GM23338 (cell line): Measurements from ENCODE around the gene RASL12. TPM values are rescaled to one million over a fixed set of nuclear protein-coding genes. Genes with fewer than 3 reads are reported as not detected.
"Not testable (repeated sequence)": the region's sequence is repeated elsewhere in the genome, so short reads cannot be mapped to it uniquely, and the experiment has no call there.

ENCODE experiments used
- ATAC-seq: fragments of 200-7000 bp; cut with Tn5 transposase; 3 replicates; pipeline ENCODE4 v1.9.1; 2020
- DNase-seq: peaks from one replicate; pipeline ENCODE4 v3.0.0-alpha.2; 2015; ENCODE audit warnings: low spot score
- H2AFZ ChIP-seq: fragments of 200-600 bp; sonication (generic); 2 replicates; pipeline ENCODE4 v1.8.0; 2016; ENCODE audit warnings: antibody characterized with exemption, mild to moderate bottlenecking, moderate library complexity
- H3F3A ChIP-seq: fragments of 200-600 bp; sonication (generic); replicated peaks from 2 replicates; pipeline ENCODE4 v1.8.0; 2017; ENCODE audit warnings: antibody characterized with exemption, mixed run types, low read depth
- H3K27ac ChIP-seq: fragments of 200-600 bp; sonication (generic); 2 replicates; pipeline ENCODE4 v1.6.1; 2016; ENCODE audit warnings: low read depth
- H3K27me3 ChIP-seq: fragments of 200-600 bp; sonication (generic); 2 replicates; pipeline ENCODE4 v1.8.0; 2016; ENCODE audit warnings: mild to moderate bottlenecking, mixed run types, moderate library complexity; ENCODE audit not compliant: insufficient read depth
- H3K36me3 ChIP-seq: fragments of 200-600 bp; sonication (generic); 2 replicates; pipeline ENCODE4 v1.8.0; 2016; ENCODE audit warnings: mild to moderate bottlenecking; ENCODE audit not compliant: insufficient read depth
- H3K4me1 ChIP-seq: fragments of 200-600 bp; sonication (generic); 2 replicates; pipeline ENCODE4 v1.8.0; 2016; ENCODE audit warnings: mild to moderate bottlenecking, moderate library complexity; ENCODE audit not compliant: insufficient read depth
- H3K4me2 ChIP-seq: fragments of 200-600 bp; sonication (generic); 2 replicates; pipeline ENCODE4 v1.7.1; 2017; ENCODE audit warnings: mixed run types
- H3K4me3 ChIP-seq: fragments of 200-600 bp; sonication (generic); 2 replicates; pipeline ENCODE4 v1.6.1; 2016; ENCODE audit warnings: mixed run types
- H3K79me2 ChIP-seq: fragments of 200-600 bp; sonication (generic); replicated peaks from 2 replicates; pipeline ENCODE4 v1.8.0; 2017; ENCODE audit warnings: mild to moderate bottlenecking; ENCODE audit not compliant: insufficient read depth
- H3K9me2 ChIP-seq: fragments of 200-600 bp; sonication (generic); 2 replicates; pipeline ENCODE4 v1.8.0; 2017; ENCODE audit not compliant: insufficient read depth
- H4K20me1 ChIP-seq: fragments of 200-600 bp; sonication (generic); replicated peaks from 2 replicates; pipeline ENCODE4 v1.8.0; 2017; ENCODE audit warnings: mild to moderate bottlenecking; ENCODE audit not compliant: insufficient read depth
- H3K27ac Mint-ChIP-seq: 2 replicates; pipeline ENCODE4 v1.8.0; 2020; ENCODE audit warnings: inconsistent platforms, mild to moderate bottlenecking, moderate library complexity, mixed read lengths
- H3K27me3 Mint-ChIP-seq: 3 replicates; pipeline ENCODE4 v1.8.0; 2022; ENCODE audit warnings: low read depth, mild to moderate bottlenecking, moderate library complexity, mixed read lengths, inconsistent platforms; ENCODE audit not compliant: insufficient read depth, poor library complexity
- H3K36me3 Mint-ChIP-seq: 3 replicates; pipeline ENCODE4 v1.8.0; 2021; ENCODE audit warnings: low read depth, mild to moderate bottlenecking, inconsistent platforms, moderate library complexity, mixed read lengths
- H3K4me1 Mint-ChIP-seq: 3 replicates; pipeline ENCODE4 v1.8.0; 2020; ENCODE audit warnings: mild to moderate bottlenecking, inconsistent platforms, mixed read lengths
- H3K4me3 Mint-ChIP-seq: 3 replicates; pipeline ENCODE4 v1.8.0; 2021; ENCODE audit warnings: moderate library complexity, mild to moderate bottlenecking, inconsistent platforms, mixed read lengths
- H3K9me3 Mint-ChIP-seq: 3 replicates; pipeline ENCODE4 v1.8.0; 2020; ENCODE audit warnings: moderate library complexity, mild to moderate bottlenecking, inconsistent platforms, mixed read lengths
- JUNB ChIP-seq: IDR thresholded peaks from one replicate; pipeline ENCODE4 v1.6.1; 2016; ENCODE audit warnings: antibody characterized with exemption; ENCODE audit not compliant: unreplicated experiment
- ZNF114 ChIP-seq: fragments of 250-450 bp; sonication (Bioruptor Pico); IDR thresholded peaks from 2 replicates; pipeline ENCODE4 v1.5.0; 2020; ENCODE audit warnings: mild to moderate bottlenecking, moderate library complexity
- ZNF331 ChIP-seq: fragments of 250-450 bp; sonication (Bioruptor Pico); IDR thresholded peaks from 2 replicates; pipeline ENCODE4 v1.5.0; 2020; ENCODE audit warnings: low read depth, mild to moderate bottlenecking, moderate library complexity
- polyA plus RNA-seq: library from polyadenylated mRNA; unstranded; fragments of >200 nt; fragmentation: Nextera tagmentation; extraction: Ambion mirVana; gene quantifications from 2 replicates; pipeline ENCODE4 v1.2.1, GENCODE V29; 2016
- total RNA-seq: library from RNA; depleted of rRNA; stranded (reverse); fragments of >200 nt; shearing (Covaris generic); gene quantifications from 2 replicates; pipeline ENCODE4 v1.2.3, GENCODE V29; 2014
- TF ChIP-seq, protein P1 (sequence below): IDR thresholded peaks from 2 replicates; pipeline ENCODE4 v1.6.1; 2016; ENCODE audit warnings: antibody characterized with exemption
- TF ChIP-seq, protein P2 (sequence below), 2 experiments: fragments of 200-600 bp in 1 of 2; sonication (generic) in 1 of 2; conservative IDR thresholded peaks; 2 replicates each; pipeline versions ENCODE4 v1.5.1 to v1.6.1; 2016 to 2017; ENCODE audit warnings: antibody characterized with exemption in 2 of 2, low read depth in 2 of 2, mild to moderate bottlenecking in 2 of 2, moderate library complexity in 1 of 2

RASL12 gene
- total and polyA plus RNA-seq, 2 experiments from 2014 or later, result 4.5 to 27.7 TPM

DNA sequence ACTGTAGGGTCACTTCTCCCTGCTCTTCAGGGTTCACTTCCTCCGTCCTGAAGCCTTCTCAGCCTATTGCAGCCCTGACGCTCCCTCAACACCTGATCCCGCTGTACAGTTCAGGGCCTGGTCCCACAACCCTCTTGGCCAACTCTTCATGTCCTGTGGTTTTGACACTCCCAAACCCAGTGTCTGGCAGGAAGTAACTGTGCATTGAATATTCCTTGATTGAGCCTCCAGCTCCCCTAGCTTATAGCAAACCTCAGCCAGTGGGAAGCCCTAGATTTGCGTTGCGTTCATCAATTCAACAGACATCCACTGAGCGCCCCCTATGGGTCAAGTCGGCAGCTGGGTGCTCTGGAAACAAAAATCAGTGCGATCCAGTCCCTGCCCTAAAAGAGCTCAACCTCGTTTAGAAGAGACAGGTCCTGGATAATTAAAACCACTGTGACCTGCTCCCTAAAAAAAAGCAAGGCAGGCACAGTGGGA lies 33.7 kb upstream of the RASL12 start:
- no peaks in the 10 kb centered on the region for H3K9me3 Mint-ChIP-seq
- Histone ChIP-seq H3K9me2 (no peaks in the 10 kb centered on the region), H4K20me1 (no peaks in the 10 kb centered on the region; the same call in 1 of the 2 replicates), H2AFZ (peak overlapping the region; percentile 88), H3K79me2 (no peaks in the 10 kb centered on the region), H3K4me3 (peak overlapping the region; percentile 66), H3F3A (no peaks in the 10 kb centered on the region), H3K4me1 (peaks cover 5% of the 10 kb centered on the region; the same call in 1 of the 2 replicates), H3K27me3 (peaks cover 13% of the 10 kb centered on the region), H3K36me3 (no peaks in the 10 kb centered on the region), H3K4me2 (peak overlapping the region; percentile 86), H3K27ac (no peak overlapping the region; the same call in 1 of the 2 replicates)
- peaks cover 4% of the 10 kb centered on the region; the same call in 1 of the 3 replicates for H3K4me1 Mint-ChIP-seq
- TF ChIP-seq, protein P1, sequence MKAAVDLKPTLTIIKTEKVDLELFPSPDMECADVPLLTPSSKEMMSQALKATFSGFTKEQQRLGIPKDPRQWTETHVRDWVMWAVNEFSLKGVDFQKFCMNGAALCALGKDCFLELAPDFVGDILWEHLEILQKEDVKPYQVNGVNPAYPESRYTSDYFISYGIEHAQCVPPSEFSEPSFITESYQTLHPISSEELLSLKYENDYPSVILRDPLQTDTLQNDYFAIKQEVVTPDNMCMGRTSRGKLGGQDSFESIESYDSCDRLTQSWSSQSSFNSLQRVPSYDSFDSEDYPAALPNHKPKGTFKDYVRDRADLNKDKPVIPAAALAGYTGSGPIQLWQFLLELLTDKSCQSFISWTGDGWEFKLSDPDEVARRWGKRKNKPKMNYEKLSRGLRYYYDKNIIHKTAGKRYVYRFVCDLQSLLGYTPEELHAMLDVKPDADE, result no peak
- TF ChIP-seq, protein P2, sequence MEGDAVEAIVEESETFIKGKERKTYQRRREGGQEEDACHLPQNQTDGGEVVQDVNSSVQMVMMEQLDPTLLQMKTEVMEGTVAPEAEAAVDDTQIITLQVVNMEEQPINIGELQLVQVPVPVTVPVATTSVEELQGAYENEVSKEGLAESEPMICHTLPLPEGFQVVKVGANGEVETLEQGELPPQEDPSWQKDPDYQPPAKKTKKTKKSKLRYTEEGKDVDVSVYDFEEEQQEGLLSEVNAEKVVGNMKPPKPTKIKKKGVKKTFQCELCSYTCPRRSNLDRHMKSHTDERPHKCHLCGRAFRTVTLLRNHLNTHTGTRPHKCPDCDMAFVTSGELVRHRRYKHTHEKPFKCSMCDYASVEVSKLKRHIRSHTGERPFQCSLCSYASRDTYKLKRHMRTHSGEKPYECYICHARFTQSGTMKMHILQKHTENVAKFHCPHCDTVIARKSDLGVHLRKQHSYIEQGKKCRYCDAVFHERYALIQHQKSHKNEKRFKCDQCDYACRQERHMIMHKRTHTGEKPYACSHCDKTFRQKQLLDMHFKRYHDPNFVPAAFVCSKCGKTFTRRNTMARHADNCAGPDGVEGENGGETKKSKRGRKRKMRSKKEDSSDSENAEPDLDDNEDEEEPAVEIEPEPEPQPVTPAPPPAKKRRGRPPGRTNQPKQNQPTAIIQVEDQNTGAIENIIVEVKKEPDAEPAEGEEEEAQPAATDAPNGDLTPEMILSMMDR (conservative IDR thresholded peaks at IDR 0.05; ENCODE audit: low read depth in 2 of 2), result peak; percentile 94 to 99
- peak; percentile 78 for ATAC-seq
- H3K4me3 Mint-ChIP-seq, result peak overlapping the region; percentile 87
- H3K27me3 Mint-ChIP-seq, result peaks cover 17% of the 10 kb centered on the region
- no peaks in the 10 kb centered on the region for H3K36me3 Mint-ChIP-seq
- DNase-seq, result peak; percentile 95
- peak overlapping the region; percentile 68 for H3K27ac Mint-ChIP-seq

DNA sequence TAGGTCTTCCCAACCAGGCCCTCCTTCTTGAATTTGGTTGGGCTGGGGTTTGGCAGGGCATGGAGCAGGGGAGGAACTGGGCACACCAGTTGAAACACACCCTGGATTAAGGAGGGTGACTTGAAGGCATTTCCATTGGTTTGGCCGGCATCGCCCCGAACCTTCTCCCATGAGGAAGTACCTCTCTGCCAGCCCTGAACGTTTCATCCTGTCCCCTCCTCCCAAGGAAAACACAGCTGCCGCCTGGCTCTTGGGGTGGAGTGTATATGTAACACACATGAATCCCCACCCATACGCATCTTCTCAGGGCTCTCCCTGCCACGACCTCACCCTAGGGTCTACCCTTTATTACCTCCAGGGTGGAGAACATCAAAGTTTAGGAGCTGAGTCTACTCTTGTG lies 32.7 kb upstream of the RASL12 start:
- Mint-ChIP-seq H3K27me3 (peaks cover 17% of the 10 kb centered on the region), H3K4me1 (peaks cover 4% of the 10 kb centered on the region; the same call in 1 of the 3 replicates)
- H3K36me3 ChIP-seq, result no peaks in the 10 kb centered on the region

DNA sequence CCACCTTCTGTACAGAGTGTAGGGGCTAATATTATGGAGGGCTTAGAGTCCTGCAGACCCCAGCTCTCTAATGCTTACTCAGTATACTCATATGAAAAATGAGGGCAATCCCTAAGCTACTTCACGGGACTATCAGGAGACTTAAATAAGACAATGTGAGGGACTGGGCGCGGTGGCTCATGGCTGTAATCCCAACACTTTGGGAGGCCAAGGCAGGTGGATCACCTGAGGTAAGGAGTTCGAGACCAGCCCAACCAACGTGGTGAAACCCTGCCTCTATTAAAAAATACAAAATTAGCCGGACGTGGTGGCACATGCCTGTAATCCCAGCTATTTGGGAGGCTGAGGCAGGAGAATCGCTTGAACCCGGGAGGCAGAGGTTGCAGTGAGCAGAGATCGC lies 32.0 kb upstream of the RASL12 start:
- H3K79me2 ChIP-seq, H3K4me3 Mint-ChIP-seq, H3K27ac ChIP-seq, H4K20me1 ChIP-seq, H3K36me3 Mint-ChIP-seq, ATAC-seq, H3K27ac Mint-ChIP-seq, H3K4me1 ChIP-seq, H3K4me2 ChIP-seq, H3K4me3 ChIP-seq, H3K36me3 ChIP-seq, H3K9me3 Mint-ChIP-seq, H3K9me2 ChIP-seq, H2AFZ ChIP-seq, H3K4me1 Mint-ChIP-seq, H3F3A ChIP-seq, DNase-seq: not testable (repeated sequence)
- peaks cover 16% of the 10 kb centered on the region for H3K27me3 Mint-ChIP-seq
- peaks cover 13% of the 10 kb centered on the region for H3K27me3 ChIP-seq

More for the DNA sequence above, 32.7 kb upstream of the RASL12 start:
- Histone ChIP-seq H3K4me2 (no peak overlapping the region), H3K4me1 (peaks cover 5% of the 10 kb centered on the region; the same call in 1 of the 2 replicates), H3K27ac (no peak overlapping the region), H3K79me2 (no peaks in the 10 kb centered on the region), H2AFZ (no peak overlapping the region), H3K4me3 (no peak overlapping the region), H4K20me1 (no peaks in the 10 kb centered on the region; the same call in 1 of the 2 replicates), H3F3A (no peaks in the 10 kb centered on the region), H3K27me3 (peaks cover 13% of the 10 kb centered on the region), H3K9me2 (no peaks in the 10 kb centered on the region)
- Mint-ChIP-seq H3K36me3 (no peaks in the 10 kb centered on the region), H3K9me3 (no peaks in the 10 kb centered on the region), H3K4me3 (no peak overlapping the region), H3K27ac (no peak overlapping the region)
- no peak for DNase-seq
- TF ChIP-seq ZNF331, result no peak
- TF ChIP-seq, protein P2 (conservative IDR thresholded peaks at IDR 0.05; ENCODE audit: low read depth in 2 of 2), result no peak
- TF ChIP-seq JUNB, result no peak
- TF ChIP-seq ZNF114 (CRISPR knock-in tag), result no peak
- no peak for ATAC-seq
